Effector memory CD4-positive, alpha-beta T cell (primary cell): ENCODE measurements around the gene P4HA1.

Source experiments
- DNase-seq, 3 donors: peaks; one replicate each; pipeline ENCODE4 v3.0.0-alpha.2; 2020
- H3K27ac ChIP-seq: 2 replicates; pipeline ENCODE4 v1.7.0; 2013; ENCODE audit warnings: mild to moderate bottlenecking, low read length, moderate library complexity; ENCODE audit not compliant: insufficient read depth, poor library complexity, severe bottlenecking
- H3K27me3 ChIP-seq: replicated peaks from 2 replicates; pipeline ENCODE4 v1.7.0; 2013; ENCODE audit warnings: mild to moderate bottlenecking, low read length; ENCODE audit not compliant: insufficient read depth, control insufficient read depth, poor library complexity, severe bottlenecking
- H3K36me3 ChIP-seq: 2 replicates; pipeline ENCODE4 v1.7.0; 2013; ENCODE audit warnings: mild to moderate bottlenecking, low read length, moderate library complexity; ENCODE audit not compliant: control insufficient read depth, insufficient read depth
- H3K4me1 ChIP-seq: 2 replicates; pipeline ENCODE4 v1.7.0; 2013; ENCODE audit warnings: low read length, mild to moderate bottlenecking; ENCODE audit not compliant: control insufficient read depth, insufficient read depth, poor library complexity, severe bottlenecking
- H3K4me3 ChIP-seq: 2 replicates; pipeline ENCODE4 v1.7.0; 2013; ENCODE audit warnings: low read length, low read depth, mild to moderate bottlenecking; ENCODE audit not compliant: insufficient read depth, poor library complexity, severe bottlenecking
- H3K9me3 ChIP-seq: 2 replicates; pipeline ENCODE4 v1.7.0; 2013; ENCODE audit warnings: mild to moderate bottlenecking, low read length, moderate library complexity; ENCODE audit not compliant: control insufficient read depth

The P4HA1 gene

GRCh38 chr10:73076360-73077183 lies 20.1 kb downstream of the P4HA1 start:
- Histone ChIP-seq H3K4me3 (no peak overlapping the region), H3K36me3 (peaks cover 14% of the 10 kb centered on the region), H3K4me1 (no peaks in the 10 kb centered on the region), H3K9me3 (no peaks in the 10 kb centered on the region), H3K27ac (no peak overlapping the region), H3K27me3 (no peaks in the 10 kb centered on the region)
- DNase-seq: no peak

- DNase-seq: no peak
- Histone ChIP-seq H3K4me3 (no peak overlapping the region), H3K27me3 (no peaks in the 10 kb centered on the region), H3K27ac (no peak overlapping the region), H3K4me1 (no peaks in the 10 kb centered on the region), H3K9me3 (no peaks in the 10 kb centered on the region), H3K36me3 (peaks cover 19% of the 10 kb centered on the region)
Measured at GRCh38 chr10:73075829-73076228, 20.8 kb downstream of the P4HA1 start.

- Histone ChIP-seq H3K4me1 (no peaks in the 10 kb centered on the region), H3K27ac (no peak overlapping the region), H3K4me3 (no peak overlapping the region), H3K27me3 (no peaks in the 10 kb centered on the region), H3K9me3 (no peaks in the 10 kb centered on the region), H3K36me3 (peaks cover 22% of the 10 kb centered on the region)
- no peak for DNase-seq
Measured at GRCh38 chr10:73073627-73074026, 23.0 kb downstream of the P4HA1 start.

- H3K36me3 ChIP-seq: peaks cover 17% of the 10 kb centered on the region
- no peaks in the 10 kb centered on the region for H3K27me3 ChIP-seq
- DNase-seq: no peak
- no peaks in the 10 kb centered on the region for H3K9me3 ChIP-seq
- no peak overlapping the region for H3K4me3 ChIP-seq
- H3K4me1 ChIP-seq: no peaks in the 10 kb centered on the region
- H3K27ac ChIP-seq: no peak overlapping the region
Measured at GRCh38 chr10:73065441-73065840, 31.2 kb downstream of the P4HA1 start.

- Histone ChIP-seq H3K9me3 (no peaks in the 10 kb centered on the region), H3K27me3 (no peaks in the 10 kb centered on the region), H3K27ac (no peak overlapping the region), H3K4me1 (no peaks in the 10 kb centered on the region), H3K36me3 (peaks cover 3% of the 10 kb centered on the region), H3K4me3 (no peak overlapping the region)
- no peak for DNase-seq
Measured at GRCh38 chr10:73061743-73062142, 34.9 kb downstream of the P4HA1 start.

- no peaks in the 10 kb centered on the region for H3K4me1 ChIP-seq
- H3K36me3 ChIP-seq: no peaks in the 10 kb centered on the region
- DNase-seq: no peak
- H3K27ac ChIP-seq: no peak overlapping the region
- H3K9me3 ChIP-seq: no peaks in the 10 kb centered on the region
- H3K27me3 ChIP-seq: no peaks in the 10 kb centered on the region
- H3K4me3 ChIP-seq: no peak overlapping the region
Measured at GRCh38 chr10:73060738-73061635, 35.7 kb downstream of the P4HA1 start.

- no peak overlapping the region for H3K4me3 ChIP-seq
- no peaks in the 10 kb centered on the region for H3K9me3 ChIP-seq
- H3K4me1 ChIP-seq: no peaks in the 10 kb centered on the region
- no peak overlapping the region for H3K27ac ChIP-seq
- no peaks in the 10 kb centered on the region for H3K27me3 ChIP-seq
- DNase-seq: no peak
- H3K36me3 ChIP-seq: no peaks in the 10 kb centered on the region
Measured at GRCh38 chr10:73060173-73060572, 36.5 kb downstream of the P4HA1 start.

- Histone ChIP-seq H3K9me3 (no peaks in the 10 kb centered on the region), H3K36me3 (peaks cover 4% of the 10 kb centered on the region), H3K27me3 (no peaks in the 10 kb centered on the region), H3K27ac (no peak overlapping the region), H3K4me3 (no peak overlapping the region), H3K4me1 (no peaks in the 10 kb centered on the region)
- DNase-seq: no peak
Measured at GRCh38 chr10:73058057-73058591, 38.5 kb downstream of the P4HA1 start.

GRCh38 chr10:73054286-73054685 lies 42.4 kb downstream of the P4HA1 start:
- Histone ChIP-seq H3K9me3 (no peaks in the 10 kb centered on the region), H3K27me3 (no peaks in the 10 kb centered on the region), H3K4me3 (no peak overlapping the region), H3K36me3 (peaks cover 16% of the 10 kb centered on the region), H3K27ac (no peak overlapping the region), H3K4me1 (no peaks in the 10 kb centered on the region)
- no peak for DNase-seq

GRCh38 chr10:73053275-73053674 lies 43.4 kb downstream of the P4HA1 start:
- DNase-seq: no peak
- Histone ChIP-seq H3K27ac (no peak overlapping the region), H3K36me3 (peaks cover 16% of the 10 kb centered on the region)

More at GRCh38 chr10:73053275-73053674, 43.4 kb downstream of the P4HA1 start:
- no peaks in the 10 kb centered on the region for H3K4me1 ChIP-seq
- no peaks in the 10 kb centered on the region for H3K27me3 ChIP-seq
- no peak overlapping the region for H3K4me3 ChIP-seq
- no peaks in the 10 kb centered on the region for H3K9me3 ChIP-seq
